Uterus (tissue), 4 donors: ENCODE data around the gene ZFP69B. TPM values are rescaled to one million over a fixed set of nuclear protein-coding genes. Genes with fewer than 3 reads are reported as not detected.
A peak's percentile ranks its signal among the peaks of the same experiment; 100 is the strongest.

Experiments
- DNase-seq, 2 donors: peaks; one replicate each; pipeline ENCODE4 v3.0.0-alpha.2; 2019 to 2020
- H3K27ac ChIP-seq, 2 donors: fragments of 200-600 bp; sonication (generic); 1 replicate in 1 of 2; 2 replicates in 1 of 2; pipeline ENCODE4 v1.5.1; 2016 to 2018
- H3K27me3 ChIP-seq, 2 donors: fragments of 200-600 bp; sonication (generic); one replicate each; pipeline ENCODE4 v1.5.1; 2018 to 2019; ENCODE audit warnings: control low read depth in 1 of 2
- H3K36me3 ChIP-seq, 2 donors: fragments of 200-600 bp; sonication (generic); one replicate each; pipeline ENCODE4 v1.5.1; 2019; ENCODE audit warnings: control low read depth in 1 of 2
- H3K4me1 ChIP-seq, 2 donors: fragments of 200-600 bp; sonication (generic); one replicate each; pipeline ENCODE4 v1.5.1; 2018 to 2019; ENCODE audit warnings: control low read depth in 1 of 2
- H3K4me3 ChIP-seq, 2 donors: fragments of 200-600 bp; sonication (generic); 1 replicate in 1 of 2; 2 replicates in 1 of 2; pipeline ENCODE4 v1.5.1; 2018 to 2019; ENCODE audit warnings: mild to moderate bottlenecking in 1 of 2
- H3K9me3 ChIP-seq, 2 donors: fragments of 200-600 bp; sonication (generic); one replicate each; pipeline ENCODE4 v1.5.1; 2019; ENCODE audit warnings: control low read depth in 1 of 2
- CTCF ChIP-seq, 4 experiments: fragments of 200-600 bp in 2 of 4; fragments of 450-650 bp in 2 of 4; sonication (generic) in 2 of 4; IDR thresholded peaks; one replicate each; pipeline ENCODE4 v1.5.1; 2016 to 2019; ENCODE audit warnings: antibody characterized with exemption in 4 of 4, mild to moderate bottlenecking in 2 of 4, moderate library complexity in 1 of 4
- POLR2A ChIP-seq, 2 donors: fragments of 450-650 bp; IDR thresholded peaks; one replicate each; pipeline ENCODE4 v1.6.1; 2016; ENCODE audit warnings: antibody characterized with exemption in 2 of 2, mild to moderate bottlenecking in 1 of 2, moderate library complexity in 1 of 2
- intact Hi-C: fragments of 100-400 bp; cut with DNase I; formaldehyde crosslinking; loops from one replicate; pipeline ENCODE4 v1.15.1; 2023; ENCODE audit warnings: low total_unique reads
- total RNA-seq, 4 donors: library from RNA; depleted of rRNA in 3 of 4; stranded (reverse); fragments of >200 nt in 3 of 4; gene quantifications; one replicate each; pipeline versions ENCODE4 v1.1.0 to v1.2.4, GENCODE V29; 2014 to 2023
- donor health status: DM: yes; HTN: yes; CAD: no.

ZFP69B gene
- total RNA-seq, 4 donors from 2014 or later, result 0.88 to 7.7 (median 1.0) TPM; not detected in 1

GRCh38 chr1:40414331-40414730 lies 35.9 kb upstream of the ZFP69B start:
- Histone ChIP-seq H3K9me3 (no peaks in the 10 kb centered on the region), H3K27me3 (no peaks in the 10 kb centered on the region), H3K4me1 (no peaks in the 10 kb centered on the region), H3K27ac (no peak overlapping the region), H3K36me3 (no peaks in the 10 kb centered on the region), H3K4me3 (no peak overlapping the region)
- TF ChIP-seq POLR2A (IDR thresholded peaks at IDR 0.05), result no peak
- TF ChIP-seq CTCF (IDR thresholded peaks at IDR 0.05), result no peak
- no peak for DNase-seq
- intact Hi-C loops, result no loop called here

DNA sequence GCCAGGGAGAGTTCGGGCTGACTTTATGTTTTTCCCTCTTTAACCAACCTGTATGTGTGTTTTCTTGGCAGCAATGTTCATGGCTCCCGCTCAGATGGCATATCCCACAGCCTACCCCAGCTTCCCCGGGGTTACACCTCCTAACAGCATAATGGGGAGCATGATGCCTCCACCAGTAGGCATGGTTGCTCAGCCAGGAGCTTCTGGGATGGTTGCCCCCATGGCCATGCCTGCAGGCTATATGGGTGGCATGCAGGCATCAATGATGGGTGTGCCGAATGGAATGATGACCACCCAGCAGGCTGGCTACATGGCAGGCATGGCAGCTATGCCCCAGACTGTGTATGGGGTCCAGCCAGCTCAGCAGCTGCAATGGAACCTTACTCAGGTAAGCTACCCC lies 33.6 kb upstream of the ZFP69B start:
- Histone ChIP-seq H3K9me3 (no peaks in the 10 kb centered on the region), H3K4me1 (no peaks in the 10 kb centered on the region), H3K4me3 (no peak overlapping the region), H3K27ac (no peak overlapping the region), H3K36me3 (no peaks in the 10 kb centered on the region), H3K27me3 (no peaks in the 10 kb centered on the region)
- no peak for TF ChIP-seq POLR2A (IDR thresholded peaks at IDR 0.05)
- TF ChIP-seq CTCF (IDR thresholded peaks at IDR 0.05), result no peak
- intact Hi-C loops, result no loop called here
- no peak for DNase-seq

DNA sequence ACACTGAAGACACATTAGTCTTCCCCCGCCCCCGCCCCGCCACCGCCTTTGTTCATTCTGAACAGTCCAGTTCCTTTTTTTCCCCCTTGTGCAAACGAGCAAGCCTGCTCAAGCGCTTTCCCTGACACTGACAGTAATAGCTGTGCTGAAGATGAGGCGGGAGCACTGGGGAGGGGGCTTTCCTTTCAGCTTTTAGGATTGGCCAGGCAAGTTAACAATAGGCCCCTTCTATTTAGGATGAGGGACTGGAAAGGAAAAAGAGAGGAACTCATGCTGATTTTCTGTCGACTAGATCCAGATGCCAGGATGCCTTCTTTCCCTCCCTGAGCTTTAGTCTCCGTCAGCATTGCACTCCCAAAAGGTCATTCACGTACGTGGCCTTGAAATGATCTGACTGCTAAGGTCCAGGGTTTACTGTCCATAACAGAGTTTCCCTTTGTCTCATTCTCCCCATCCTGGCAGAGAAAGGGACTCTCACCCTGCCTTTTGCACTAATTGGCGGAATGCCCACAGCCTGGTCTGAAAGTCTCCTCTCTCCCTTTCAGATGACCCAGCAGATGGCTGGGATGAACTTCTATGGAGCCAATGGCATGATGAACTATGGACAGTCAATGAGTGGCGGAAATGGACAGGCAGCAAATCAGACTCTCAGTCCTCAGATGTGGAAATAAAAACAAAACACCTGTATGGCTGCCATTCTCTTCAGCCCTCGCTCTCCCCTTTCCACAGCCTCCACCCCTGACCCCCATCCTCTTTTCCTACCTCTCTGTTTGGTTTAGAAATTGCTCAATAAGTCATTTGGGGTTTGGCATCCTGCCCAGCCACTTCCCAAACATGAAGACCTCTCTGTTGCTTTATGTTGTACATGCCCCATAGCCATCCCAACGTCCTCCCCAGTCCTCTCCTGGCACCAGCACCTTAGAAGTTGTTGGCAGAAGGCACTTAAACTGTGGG lies 28.6 kb upstream of the ZFP69B start:
- intact Hi-C loops, result no loop called here
- TF ChIP-seq POLR2A (IDR thresholded peaks at IDR 0.05), result no peak
- peak in 1 of 2 donors; percentile 18 for DNase-seq
- Histone ChIP-seq H3K4me3 (no peak overlapping the region), H3K27ac (no peak overlapping the region), H3K4me1 (no peaks in the 10 kb centered on the region), H3K27me3 (no peaks in the 10 kb centered on the region), H3K9me3 (no peaks in the 10 kb centered on the region), H3K36me3 (no peaks in the 10 kb centered on the region)

- Histone ChIP-seq H3K27me3 (no peaks in the 10 kb centered on the region), H3K9me3 (no peaks in the 10 kb centered on the region), H3K4me3 (no peak overlapping the region), H3K36me3 (no peaks in the 10 kb centered on the region), H3K4me1 (no peaks in the 10 kb centered on the region), H3K27ac (no peak overlapping the region)
- TF ChIP-seq CTCF (IDR thresholded peaks at IDR 0.05) (no peak), POLR2A (IDR thresholded peaks at IDR 0.05) (no peak)
- no peak for DNase-seq
- intact Hi-C loops, result no loop called here
These were observed 27.5 kb upstream of the ZFP69B start for GRCh38 chr1:40422630-40423263.

DNA sequence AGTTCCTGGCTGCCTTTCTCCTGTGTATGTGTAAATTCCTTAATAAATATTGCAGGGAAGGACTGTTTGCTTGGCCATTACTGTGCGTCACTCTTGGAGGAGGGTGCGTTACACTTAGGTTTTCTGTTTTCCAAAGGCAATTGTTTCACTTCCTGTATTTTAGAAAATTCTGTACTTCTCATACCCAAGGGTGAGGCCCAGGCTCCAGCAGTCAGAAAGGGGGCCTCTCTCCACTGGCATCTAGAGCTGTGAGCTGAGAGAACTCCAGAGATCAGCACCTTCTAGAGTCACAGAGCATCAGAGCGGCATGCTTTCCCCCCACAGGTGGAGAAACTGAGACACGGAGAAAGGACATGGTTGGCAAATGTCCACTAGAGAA lies 27.0 kb upstream of the ZFP69B start:
- Histone ChIP-seq H3K9me3 (no peaks in the 10 kb centered on the region), H3K4me3 (no peak overlapping the region), H3K36me3 (no peaks in the 10 kb centered on the region), H3K27ac (no peak overlapping the region), H3K27me3 (no peaks in the 10 kb centered on the region), H3K4me1 (no peaks in the 10 kb centered on the region)
- DNase-seq, result no peak
- intact Hi-C loops, result no loop called here
- TF ChIP-seq CTCF (IDR thresholded peaks at IDR 0.05) (no peak), POLR2A (IDR thresholded peaks at IDR 0.05) (no peak)
